T-helper 1 cell treated with Interleukin-12 subunit alpha and Interleukin-12 subunit beta and Interleukin-4 antibody, amounts not matched to agents 30 μg/mL and 1 μg/mL, for 36 hours (primary cell): ENCODE data around the gene MYH11.

Experiments
- H3K27ac Mint-ChIP-seq: one replicate; pipeline ENCODE4 v1.8.0; 2021; ENCODE audit warnings: mild to moderate bottlenecking, mixed read lengths
- H3K27me3 Mint-ChIP-seq: one replicate; pipeline ENCODE4 v1.8.0; 2021; ENCODE audit warnings: low read depth, mixed read lengths
- H3K36me3 Mint-ChIP-seq: one replicate; pipeline ENCODE4 v1.8.0; 2021; ENCODE audit warnings: low read depth, mixed read lengths
- H3K4me1 Mint-ChIP-seq: one replicate; pipeline ENCODE4 v1.8.0; 2021; ENCODE audit warnings: low read depth, mixed read lengths
- H3K4me3 Mint-ChIP-seq: one replicate; pipeline ENCODE4 v1.8.0; 2021; ENCODE audit warnings: mild to moderate bottlenecking, moderate library complexity, mixed read lengths
- H3K9me3 Mint-ChIP-seq: one replicate; pipeline ENCODE4 v1.8.0; 2021; ENCODE audit warnings: mixed read lengths

MYH11 gene

GRCh38 chr16:15759070-15759469 lies 97.8 kb downstream of the MYH11 start:
- Mint-ChIP-seq H3K27ac (no peak overlapping the region), H3K9me3 (no peaks in the 10 kb centered on the region), H3K36me3 (no peaks in the 10 kb centered on the region), H3K27me3 (peaks cover 5% of the 10 kb centered on the region), H3K4me1 (peaks cover 2% of the 10 kb centered on the region), H3K4me3 (no peak overlapping the region)

- H3K27me3 Mint-ChIP-seq = peaks cover 5% of the 10 kb centered on the region
- no peaks in the 10 kb centered on the region for H3K9me3 Mint-ChIP-seq
- H3K4me1 Mint-ChIP-seq = peaks cover 2% of the 10 kb centered on the region
- no peak overlapping the region for H3K27ac Mint-ChIP-seq
- H3K4me3 Mint-ChIP-seq = no peak overlapping the region
- no peaks in the 10 kb centered on the region for H3K36me3 Mint-ChIP-seq
Measured at GRCh38 chr16:15757630-15758251, 99.1 kb downstream of the MYH11 start.

GRCh38 chr16:15757077-15757386 lies 99.8 kb downstream of the MYH11 start:
- no peak overlapping the region for H3K27ac Mint-ChIP-seq
- H3K27me3 Mint-ChIP-seq = peaks cover 5% of the 10 kb centered on the region
- peaks cover 2% of the 10 kb centered on the region for H3K4me1 Mint-ChIP-seq
- H3K9me3 Mint-ChIP-seq = no peaks in the 10 kb centered on the region
- H3K4me3 Mint-ChIP-seq = no peak overlapping the region
- no peaks in the 10 kb centered on the region for H3K36me3 Mint-ChIP-seq

- Mint-ChIP-seq H3K36me3 (no peaks in the 10 kb centered on the region), H3K27me3 (peaks cover under 1% of the 10 kb centered on the region), H3K4me1 (peaks cover 2% of the 10 kb centered on the region), H3K4me3 (no peak overlapping the region), H3K9me3 (no peaks in the 10 kb centered on the region), H3K27ac (no peak overlapping the region)
Measured at GRCh38 chr16:15754821-15755534, 101.8 kb downstream of the MYH11 start.

- Mint-ChIP-seq H3K27ac (no peak overlapping the region), H3K4me1 (peaks cover 2% of the 10 kb centered on the region), H3K27me3 (no peaks in the 10 kb centered on the region), H3K9me3 (no peaks in the 10 kb centered on the region), H3K4me3 (no peak overlapping the region), H3K36me3 (no peaks in the 10 kb centered on the region)
Measured at GRCh38 chr16:15752717-15753488, 103.9 kb downstream of the MYH11 start.

- H3K27me3 Mint-ChIP-seq = no peaks in the 10 kb centered on the region
- H3K36me3 Mint-ChIP-seq = no peaks in the 10 kb centered on the region
- no peak overlapping the region for H3K4me3 Mint-ChIP-seq
- H3K4me1 Mint-ChIP-seq = peaks cover 2% of the 10 kb centered on the region
- no peak overlapping the region for H3K27ac Mint-ChIP-seq
- H3K9me3 Mint-ChIP-seq = no peaks in the 10 kb centered on the region
Measured at GRCh38 chr16:15751940-15752339, 104.9 kb downstream of the MYH11 start.

GRCh38 chr16:15749985-15750384 lies 106.8 kb downstream of the MYH11 start:
- Mint-ChIP-seq H3K27me3 (no peaks in the 10 kb centered on the region), H3K36me3 (no peaks in the 10 kb centered on the region), H3K4me1 (no peaks in the 10 kb centered on the region), H3K27ac (no peak overlapping the region), H3K9me3 (no peaks in the 10 kb centered on the region), H3K4me3 (no peak overlapping the region)

GRCh38 chr16:15749371-15749770 lies 107.5 kb downstream of the MYH11 start:
- H3K9me3 Mint-ChIP-seq = no peaks in the 10 kb centered on the region
- no peak overlapping the region for H3K4me3 Mint-ChIP-seq
- no peaks in the 10 kb centered on the region for H3K36me3 Mint-ChIP-seq
- H3K27me3 Mint-ChIP-seq = no peaks in the 10 kb centered on the region
- no peaks in the 10 kb centered on the region for H3K4me1 Mint-ChIP-seq
- no peak overlapping the region for H3K27ac Mint-ChIP-seq

- Mint-ChIP-seq H3K27ac (no peak overlapping the region), H3K36me3 (no peaks in the 10 kb centered on the region), H3K4me3 (no peak overlapping the region), H3K4me1 (no peaks in the 10 kb centered on the region), H3K9me3 (no peaks in the 10 kb centered on the region), H3K27me3 (no peaks in the 10 kb centered on the region)
Measured at GRCh38 chr16:15748654-15749053, 108.2 kb downstream of the MYH11 start.

GRCh38 chr16:15747937-15748336 lies 108.9 kb downstream of the MYH11 start:
- H3K9me3 Mint-ChIP-seq = no peaks in the 10 kb centered on the region
- no peaks in the 10 kb centered on the region for H3K4me1 Mint-ChIP-seq
- no peaks in the 10 kb centered on the region for H3K27me3 Mint-ChIP-seq
- no peak overlapping the region for H3K4me3 Mint-ChIP-seq
- H3K36me3 Mint-ChIP-seq = no peaks in the 10 kb centered on the region
- H3K27ac Mint-ChIP-seq = no peak overlapping the region

- Mint-ChIP-seq H3K36me3 (peaks cover 9% of the 10 kb centered on the region), H3K27ac (no peak overlapping the region)
Measured at GRCh38 chr16:15746332-15746731, 110.5 kb downstream of the MYH11 start.

GRCh38 chr16:15743657-15744056 lies 113.2 kb downstream of the MYH11 start:
- Mint-ChIP-seq H3K27ac (no peak overlapping the region), H3K9me3 (no peaks in the 10 kb centered on the region), H3K4me3 (no peak overlapping the region), H3K4me1 (no peaks in the 10 kb centered on the region), H3K36me3 (peaks cover 17% of the 10 kb centered on the region), H3K27me3 (no peaks in the 10 kb centered on the region)

More at GRCh38 chr16:15746332-15746731, 110.5 kb downstream of the MYH11 start:
- Mint-ChIP-seq H3K4me3 (no peak overlapping the region), H3K27me3 (no peaks in the 10 kb centered on the region), H3K4me1 (no peaks in the 10 kb centered on the region), H3K9me3 (no peaks in the 10 kb centered on the region)

GRCh38 chr16:15742716-15743115 lies 114.1 kb downstream of the MYH11 start:
- no peak overlapping the region for H3K4me3 Mint-ChIP-seq
- no peaks in the 10 kb centered on the region for H3K27me3 Mint-ChIP-seq
- no peaks in the 10 kb centered on the region for H3K4me1 Mint-ChIP-seq
- no peaks in the 10 kb centered on the region for H3K9me3 Mint-ChIP-seq
- no peak overlapping the region for H3K27ac Mint-ChIP-seq
- H3K36me3 Mint-ChIP-seq = peaks cover 17% of the 10 kb centered on the region

- Mint-ChIP-seq H3K4me1 (peaks cover 5% of the 10 kb centered on the region), H3K27me3 (no peaks in the 10 kb centered on the region), H3K4me3 (no peak overlapping the region), H3K9me3 (no peaks in the 10 kb centered on the region), H3K36me3 (peaks cover 22% of the 10 kb centered on the region), H3K27ac (no peak overlapping the region)
Measured at GRCh38 chr16:15741207-15741871, 115.5 kb downstream of the MYH11 start.
